Fibroblast of lung (primary cell): ENCODE results near the gene TBXT. TPM values are rescaled to one million over a fixed set of nuclear protein-coding genes. Genes with fewer than 3 reads are reported as not detected.
"Not testable (repeated sequence)": the region's sequence is repeated elsewhere in the genome, so short reads cannot be mapped to it uniquely, and the experiment has no call there.

Experiments used
- DNase-seq, 2 donors: peaks; one replicate each; pipeline versions ENCODE4 v3.0.0 to v3.0.0-alpha.2; 2010; ENCODE audit warnings: low read depth in 2 of 2
- H2AFZ ChIP-seq: 2 replicates; pipeline ENCODE4 v1.5.1; 2012; ENCODE audit warnings: low read length, control low read depth, inconsistent platforms
- H3K27ac ChIP-seq: 2 replicates; pipeline ENCODE4 v1.5.1; 2011; ENCODE audit warnings: low read length, control low read depth; ENCODE audit not compliant: insufficient read depth
- H3K27me3 ChIP-seq: 2 replicates; pipeline ENCODE4 v1.5.1; 2011; ENCODE audit warnings: mild to moderate bottlenecking, low read length; ENCODE audit not compliant: control insufficient read depth, insufficient read depth
- H3K36me3 ChIP-seq: 2 replicates; pipeline ENCODE4 v1.5.1; 2011; ENCODE audit warnings: low read length; ENCODE audit not compliant: control insufficient read depth, insufficient read depth
- H3K4me1 ChIP-seq: 2 replicates; pipeline ENCODE4 v1.5.1; 2011; ENCODE audit warnings: low read length; ENCODE audit not compliant: control insufficient read depth, insufficient read depth; ENCODE audit errors: extremely low read depth
- H3K4me2 ChIP-seq: 2 replicates; pipeline ENCODE4 v1.5.1; 2011; ENCODE audit warnings: low read length, control low read depth; ENCODE audit not compliant: insufficient read depth; ENCODE audit errors: extremely low read depth
- H3K4me3 ChIP-seq, 4 experiments: fragments of 200-600 bp in 1 of 4; sonication (generic) in 1 of 4; replicated peaks in 1 of 4; 2 replicates each; pipeline ENCODE4 v1.5.1; 2011 to 2016; ENCODE audit warnings: low read length in 4 of 4, low read depth in 3 of 4, mild to moderate bottlenecking in 3 of 4, control low read depth in 2 of 4, inconsistent platforms in 1 of 4, mixed read lengths in 1 of 4; ENCODE audit not compliant: insufficient read depth in 1 of 4; ENCODE audit errors: control extremely low read depth in 1 of 4
- H3K79me2 ChIP-seq: 2 replicates; pipeline ENCODE4 v1.5.1; 2012; ENCODE audit warnings: mild to moderate bottlenecking, low read length, inconsistent platforms; ENCODE audit not compliant: control insufficient read depth, insufficient read depth
- H3K9ac ChIP-seq: 2 replicates; pipeline ENCODE4 v1.5.1; 2011; ENCODE audit warnings: mild to moderate bottlenecking, low read length, control low read depth; ENCODE audit not compliant: insufficient read depth
- H3K9me3 ChIP-seq: 2 replicates; pipeline ENCODE4 v1.5.1; 2012; ENCODE audit warnings: low read depth, low read length; ENCODE audit not compliant: control insufficient read depth, insufficient read depth
- H4K20me1 ChIP-seq: 2 replicates; pipeline ENCODE4 v1.5.1; 2011; ENCODE audit warnings: low read length; ENCODE audit not compliant: control insufficient read depth, insufficient read depth; ENCODE audit errors: extremely low read depth
- EZH2 ChIP-seq: IDR thresholded peaks from 2 replicates; pipeline ENCODE4 v1.5.1; 2012; ENCODE audit warnings: low read length, control low read depth, mild to moderate bottlenecking; ENCODE audit errors: missing control alignments
- polyA plus RNA-seq, 2 donors: library from polyadenylated mRNA; depleted of rRNA in 1 of 2; stranded (reverse) in 1 of 2; unstranded in 1 of 2; fragments of >200 nt; gene quantifications; 2 replicates each; pipeline ENCODE4 v1.2.1, GENCODE V29; 2011 to 2012; ENCODE audit warnings: missing spikeins in 1 of 2
- total RNA-seq: library from RNA; depleted of rRNA; stranded (reverse); fragments of >200 nt; gene quantifications from 2 replicates; pipeline ENCODE4 v1.2.1, GENCODE V29; 2014
- TF ChIP-seq, protein P1 (sequence below), 2 donors: IDR thresholded peaks in 1 of 2; conservative IDR thresholded peaks in 1 of 2; 1 replicate in 1 of 2; 2 replicates in 1 of 2; pipeline ENCODE4 v1.5.1; 2011 to 2012; ENCODE audit warnings: low read length in 2 of 2, control low read depth in 1 of 2, inconsistent platforms in 1 of 2, low read depth in 1 of 2, mild to moderate bottlenecking in 1 of 2

Gene TBXT
- total and polyA plus RNA-seq, 2 donors (not counting 1 experiment from before 2014, with no cell fraction given), result not detected

DNA sequence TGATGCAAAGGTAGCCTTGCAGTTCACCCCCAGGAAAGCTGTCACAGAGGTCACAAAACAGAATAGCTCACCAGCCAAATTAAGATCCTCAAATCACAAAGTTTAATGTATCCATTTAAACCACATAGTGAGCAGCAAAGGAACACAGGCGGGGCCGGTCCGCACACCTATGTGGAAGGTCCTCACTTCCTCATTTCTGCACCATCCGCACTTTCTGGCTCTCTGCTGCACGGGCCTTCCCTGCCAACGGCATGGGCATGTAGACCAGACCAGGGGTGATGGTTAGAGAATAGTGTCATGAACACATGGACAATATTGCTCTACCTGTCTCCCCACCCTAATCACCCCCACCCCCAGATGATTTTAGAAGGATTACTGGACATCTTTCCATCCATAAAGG is 12.1 kb upstream of the TBXT start:
- no peak overlapping the region for H3K27ac ChIP-seq
- H3K79me2 ChIP-seq, result no peaks in the 10 kb centered on the region
- no peak overlapping the region for H3K9ac ChIP-seq
- no peaks in the 10 kb centered on the region for H3K4me1 ChIP-seq
- no peaks in the 10 kb centered on the region for H3K36me3 ChIP-seq
- DNase-seq, result no peak
- no peak overlapping the region for H2AFZ ChIP-seq
- no peaks in the 10 kb centered on the region for H3K9me3 ChIP-seq
- TF ChIP-seq, protein P1, sequence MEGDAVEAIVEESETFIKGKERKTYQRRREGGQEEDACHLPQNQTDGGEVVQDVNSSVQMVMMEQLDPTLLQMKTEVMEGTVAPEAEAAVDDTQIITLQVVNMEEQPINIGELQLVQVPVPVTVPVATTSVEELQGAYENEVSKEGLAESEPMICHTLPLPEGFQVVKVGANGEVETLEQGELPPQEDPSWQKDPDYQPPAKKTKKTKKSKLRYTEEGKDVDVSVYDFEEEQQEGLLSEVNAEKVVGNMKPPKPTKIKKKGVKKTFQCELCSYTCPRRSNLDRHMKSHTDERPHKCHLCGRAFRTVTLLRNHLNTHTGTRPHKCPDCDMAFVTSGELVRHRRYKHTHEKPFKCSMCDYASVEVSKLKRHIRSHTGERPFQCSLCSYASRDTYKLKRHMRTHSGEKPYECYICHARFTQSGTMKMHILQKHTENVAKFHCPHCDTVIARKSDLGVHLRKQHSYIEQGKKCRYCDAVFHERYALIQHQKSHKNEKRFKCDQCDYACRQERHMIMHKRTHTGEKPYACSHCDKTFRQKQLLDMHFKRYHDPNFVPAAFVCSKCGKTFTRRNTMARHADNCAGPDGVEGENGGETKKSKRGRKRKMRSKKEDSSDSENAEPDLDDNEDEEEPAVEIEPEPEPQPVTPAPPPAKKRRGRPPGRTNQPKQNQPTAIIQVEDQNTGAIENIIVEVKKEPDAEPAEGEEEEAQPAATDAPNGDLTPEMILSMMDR (conservative IDR thresholded peaks at IDR 0.05 in 1 of 2, IDR thresholded peaks at IDR 0.05 in 1 of 2; ENCODE audit: low read depth in 1 of 2, low read length in 2 of 2), result no peak
- TF ChIP-seq EZH2, result no peak
- no peak overlapping the region for H3K4me2 ChIP-seq
- no peak overlapping the region for H3K4me3 ChIP-seq
- H4K20me1 ChIP-seq, result no peaks in the 10 kb centered on the region
- no peaks in the 10 kb centered on the region for H3K27me3 ChIP-seq

DNA sequence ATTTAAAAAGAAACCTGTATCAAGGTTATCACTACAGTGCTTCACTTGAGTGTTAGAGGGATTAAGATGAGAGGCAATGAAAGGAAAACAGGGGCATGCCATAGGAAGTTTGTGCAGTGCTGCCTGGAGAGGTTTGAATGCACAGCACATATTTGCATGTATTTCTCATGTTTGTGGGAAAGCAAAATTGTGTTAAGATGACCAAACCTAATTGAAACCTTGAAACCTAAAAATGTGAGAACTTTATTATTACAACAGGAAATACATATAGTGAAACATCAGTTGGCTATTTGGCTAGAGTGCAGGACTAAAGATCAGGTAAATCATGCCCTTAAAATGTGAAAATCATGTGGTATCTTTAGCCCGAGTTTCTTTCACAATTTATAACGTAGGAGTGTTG is 8.5 kb upstream of the TBXT start:
- no peaks in the 10 kb centered on the region for H3K79me2 ChIP-seq
- no peaks in the 10 kb centered on the region for H3K9me3 ChIP-seq
- H3K4me3 ChIP-seq, result no peak overlapping the region
- H3K4me1 ChIP-seq, result no peaks in the 10 kb centered on the region
- H3K27me3 ChIP-seq, result no peaks in the 10 kb centered on the region
- no peak overlapping the region for H2AFZ ChIP-seq
- H3K27ac ChIP-seq, result no peak overlapping the region
- no peak overlapping the region for H3K4me2 ChIP-seq
- no peaks in the 10 kb centered on the region for H3K36me3 ChIP-seq
- no peaks in the 10 kb centered on the region for H4K20me1 ChIP-seq
- TF ChIP-seq, protein P1 (conservative IDR thresholded peaks at IDR 0.05 in 1 of 2, IDR thresholded peaks at IDR 0.05 in 1 of 2; ENCODE audit: low read depth in 1 of 2, low read length in 2 of 2), result no peak
- no peak for TF ChIP-seq EZH2
- no peak overlapping the region for H3K9ac ChIP-seq
- DNase-seq, result no peak

GRCh38 chr6:166175093-166175492 is 7.4 kb upstream of the TBXT start:
- H3K4me2 ChIP-seq, H3K36me3 ChIP-seq, H3K9ac ChIP-seq, H3K4me3 ChIP-seq, H3K27ac ChIP-seq, H3K9me3 ChIP-seq, DNase-seq, H2AFZ ChIP-seq, H4K20me1 ChIP-seq, H3K4me1 ChIP-seq, H3K27me3 ChIP-seq, H3K79me2 ChIP-seq: not testable (repeated sequence)
